ENCODE results near the gene PHKG2. TPM values are rescaled to one million over a fixed set of nuclear protein-coding genes. Genes with fewer than 3 reads are reported as not detected.

The PHKG2 gene
- polyA plus RNA-seq, 4 donors: 31.2 to 46.5 (median 35.7) TPM

- no peaks in the 10 kb centered on the region for H3K27me3 ChIP-seq (ENCODE audit: control insufficient read depth in 3 of 3, insufficient read depth in 3 of 3, low read length in 3 of 3)
- H3K4me1 ChIP-seq (ENCODE audit: control insufficient read depth in 3 of 3, insufficient read depth in 2 of 3, low read depth in 1 of 3, low read length in 2 of 3): peaks cover 0 to 5% (median 2%) of the 10 kb centered on the region in 3 donors
- DNase-seq: no peak
- H3K9me3 ChIP-seq (ENCODE audit: control insufficient read depth in 2 of 2, insufficient read depth in 1 of 2, low read depth in 1 of 2, low read length in 1 of 2): no peaks in the 10 kb centered on the region
- no peak overlapping the region for H3K27ac ChIP-seq (ENCODE audit: low read depth in 1 of 3, low read length in 2 of 3)
- no peak for FAIRE-seq
- H3K4me3 ChIP-seq (ENCODE audit: low read depth in 1 of 3, low read length in 3 of 3): no peak overlapping the region
- peaks cover 3 to 62% (median 14%) of the 10 kb centered on the region in 3 donors for H3K36me3 ChIP-seq (ENCODE audit: control insufficient read depth in 3 of 3, insufficient read depth in 2 of 3, low read depth in 1 of 3, low read length in 3 of 3)
- WGBS, 3 donors: 92 to 95% (median 93%) methylated on average over 19 to 20 of the region's 20 CpGs
These were observed 7.9 kb downstream of the PHKG2 start for GRCh38 chr16:30755955-30756780.

- H3K4me3 ChIP-seq (ENCODE audit: low read depth in 1 of 3, low read length in 3 of 3): no peak overlapping the region
- FAIRE-seq (no peak), DNase-seq (no peak)
- H3K27me3 ChIP-seq (ENCODE audit: control insufficient read depth in 3 of 3, insufficient read depth in 3 of 3, low read length in 3 of 3): no peaks in the 10 kb centered on the region
- H3K27ac ChIP-seq (ENCODE audit: low read depth in 1 of 3, low read length in 2 of 3): no peak overlapping the region
- peaks cover 0 to 7% (median 2%) of the 10 kb centered on the region in 3 donors for H3K4me1 ChIP-seq (ENCODE audit: control insufficient read depth in 3 of 3, insufficient read depth in 2 of 3, low read depth in 1 of 3, low read length in 2 of 3)
- whole genome bisulfite sequencing, 3 donors: 95 to 99% (median 95%) methylated on average over 13 of the region's 13 CpGs
- no peaks in the 10 kb centered on the region for H3K9me3 ChIP-seq (ENCODE audit: control insufficient read depth in 2 of 2, insufficient read depth in 1 of 2, low read depth in 1 of 2, low read length in 1 of 2)
- H3K36me3 ChIP-seq (ENCODE audit: control insufficient read depth in 3 of 3, insufficient read depth in 2 of 3, low read depth in 1 of 3, low read length in 3 of 3): peaks cover 3 to 56% (median 9%) of the 10 kb centered on the region in 3 donors
These were observed 8.5 kb downstream of the PHKG2 start for GRCh38 chr16:30756781-30757100.

GRCh38 chr16:30757316-30757715, 9.1 kb downstream of the PHKG2 start:
- no peaks in the 10 kb centered on the region for H3K27me3 ChIP-seq (ENCODE audit: control insufficient read depth in 3 of 3, insufficient read depth in 3 of 3, low read length in 3 of 3)
- no peak overlapping the region for H3K4me3 ChIP-seq (ENCODE audit: low read depth in 1 of 3, low read length in 3 of 3)
- WGBS, 3 donors: 88 to 93% (median 89%) methylated on average over 7 of the region's 7 CpGs
- no peak for FAIRE-seq
- DNase-seq: no peak
- peaks cover 0 to 7% (median 2%) of the 10 kb centered on the region in 3 donors for H3K4me1 ChIP-seq (ENCODE audit: control insufficient read depth in 3 of 3, insufficient read depth in 2 of 3, low read depth in 1 of 3, low read length in 2 of 3)
- no peaks in the 10 kb centered on the region for H3K9me3 ChIP-seq (ENCODE audit: control insufficient read depth in 2 of 2, insufficient read depth in 1 of 2, low read depth in 1 of 2, low read length in 1 of 2)
- H3K36me3 ChIP-seq (ENCODE audit: control insufficient read depth in 3 of 3, insufficient read depth in 2 of 3, low read depth in 1 of 3, low read length in 3 of 3): peaks cover 3 to 56% (median 9%) of the 10 kb centered on the region in 3 donors
- H3K27ac ChIP-seq (ENCODE audit: low read depth in 1 of 3, low read length in 2 of 3): no peak overlapping the region

- Histone ChIP-seq H3K27ac (ENCODE audit: low read depth in 1 of 3, low read length in 2 of 3) (peak overlapping the region in 1 of 3 donors; percentile 22), H3K4me1 (ENCODE audit: control insufficient read depth in 3 of 3, insufficient read depth in 2 of 3, low read depth in 1 of 3, low read length in 2 of 3) (peaks cover 4 to 20% (median 8%) of the 10 kb centered on the region in 3 donors), H3K27me3 (ENCODE audit: control insufficient read depth in 3 of 3, insufficient read depth in 3 of 3, low read length in 3 of 3) (no peaks in the 10 kb centered on the region), H3K4me3 (ENCODE audit: low read depth in 1 of 3, low read length in 3 of 3) (no peak overlapping the region), H3K9me3 (ENCODE audit: control insufficient read depth in 2 of 2, insufficient read depth in 1 of 2, low read depth in 1 of 2, low read length in 1 of 2) (no peaks in the 10 kb centered on the region), H3K36me3 (ENCODE audit: control insufficient read depth in 3 of 3, insufficient read depth in 2 of 3, low read depth in 1 of 3, low read length in 3 of 3) (peaks cover 2 to 54% (median 6%) of the 10 kb centered on the region in 3 donors)
- no peak for FAIRE-seq
- 78 to 89% (median 81%) methylated on average over 10 of the region's 10 CpGs for WGBS, 3 donors
- no peak for DNase-seq
These were observed 10.8 kb downstream of the PHKG2 start for GRCh38 chr16:30758988-30759491.

- DNase-seq: no peak
- no peak overlapping the region for H3K4me3 ChIP-seq (ENCODE audit: low read depth in 1 of 3, low read length in 3 of 3)
- H3K27me3 ChIP-seq (ENCODE audit: control insufficient read depth in 3 of 3, insufficient read depth in 3 of 3, low read length in 3 of 3): no peaks in the 10 kb centered on the region
- no peaks in the 10 kb centered on the region for H3K9me3 ChIP-seq (ENCODE audit: control insufficient read depth in 2 of 2, insufficient read depth in 1 of 2, low read depth in 1 of 2, low read length in 1 of 2)
- WGBS, 3 donors: 90 to 94% (median 90%) methylated on average over 7 of the region's 7 CpGs
- no peak for FAIRE-seq
- H3K36me3 ChIP-seq (ENCODE audit: control insufficient read depth in 3 of 3, insufficient read depth in 2 of 3, low read depth in 1 of 3, low read length in 3 of 3): peaks cover 11 to 59% (median 11%) of the 10 kb centered on the region in 3 donors
- no peak overlapping the region for H3K27ac ChIP-seq (ENCODE audit: low read depth in 1 of 3, low read length in 2 of 3)
- peaks cover 4 to 20% (median 8%) of the 10 kb centered on the region in 3 donors for H3K4me1 ChIP-seq (ENCODE audit: control insufficient read depth in 3 of 3, insufficient read depth in 2 of 3, low read depth in 1 of 3, low read length in 2 of 3)
These were observed 11.9 kb downstream of the PHKG2 start for GRCh38 chr16:30760001-30760559.

- Histone ChIP-seq H3K4me3 (ENCODE audit: low read depth in 1 of 3, low read length in 3 of 3) (peak overlapping the region in 2 of 3 donors; percentile 94 to 99), H3K36me3 (ENCODE audit: control insufficient read depth in 3 of 3, insufficient read depth in 2 of 3, low read depth in 1 of 3, low read length in 3 of 3) (peaks cover 13 to 60% (median 15%) of the 10 kb centered on the region in 3 donors), H3K4me1 (ENCODE audit: control insufficient read depth in 3 of 3, insufficient read depth in 2 of 3, low read depth in 1 of 3, low read length in 2 of 3) (peaks cover 4 to 20% (median 8%) of the 10 kb centered on the region in 3 donors), H3K27ac (ENCODE audit: low read depth in 1 of 3, low read length in 2 of 3) (no peak overlapping the region), H3K9me3 (ENCODE audit: control insufficient read depth in 2 of 2, insufficient read depth in 1 of 2, low read depth in 1 of 2, low read length in 1 of 2) (no peaks in the 10 kb centered on the region), H3K27me3 (ENCODE audit: control insufficient read depth in 3 of 3, insufficient read depth in 3 of 3, low read length in 3 of 3) (no peaks in the 10 kb centered on the region)
- DNase-seq (no peak), FAIRE-seq (no peak)
- 27 to 29% (median 28%) methylated on average over 26 of the region's 26 CpGs for WGBS, 3 donors
These were observed 12.6 kb downstream of the PHKG2 start for GRCh38 chr16:30760577-30761426.

- Histone ChIP-seq H3K9me3 (ENCODE audit: control insufficient read depth in 2 of 2, insufficient read depth in 1 of 2, low read depth in 1 of 2, low read length in 1 of 2) (no peaks in the 10 kb centered on the region), H3K4me3 (ENCODE audit: low read depth in 1 of 3, low read length in 3 of 3) (peak overlapping the region; percentile 64 to 99 (median 94)), H3K27me3 (ENCODE audit: control insufficient read depth in 3 of 3, insufficient read depth in 3 of 3, low read length in 3 of 3) (no peaks in the 10 kb centered on the region), H3K27ac (ENCODE audit: low read depth in 1 of 3, low read length in 2 of 3) (peak overlapping the region in 1 of 3 donors; percentile 43), H3K4me1 (ENCODE audit: control insufficient read depth in 3 of 3, insufficient read depth in 2 of 3, low read depth in 1 of 3, low read length in 2 of 3) (peaks cover 4 to 20% (median 8%) of the 10 kb centered on the region in 3 donors), H3K36me3 (ENCODE audit: control insufficient read depth in 3 of 3, insufficient read depth in 2 of 3, low read depth in 1 of 3, low read length in 3 of 3) (peaks cover 14 to 60% (median 21%) of the 10 kb centered on the region in 3 donors)
- FAIRE-seq (no peak), DNase-seq (peak in 1 of 2 donors; percentile 47)
- WGBS, 3 donors: 0 to 1% (median 1%) methylated on average over 59 to 64 of the region's 64 CpGs
These were observed 13.3 kb downstream of the PHKG2 start for GRCh38 chr16:30761427-30761927.
